Measurements from ENCODE around the gene PSMG3. TPM values are rescaled to one million over a fixed set of nuclear protein-coding genes. Genes with fewer than 3 reads are reported as not detected.

The PSMG3 gene
- total and polyA plus RNA-seq, 2 of the 8 experiments (the other 6 are each of a cell fraction or from before 2014, with no cell fraction given), result 30.2 to 62.0 TPM

GRCh38 chr7:1591876-1592275 is 22.0 kb upstream of the PSMG3 start (continued):
- TF ChIP-seq SAP30 (IDR thresholded peaks at IDR 0.05; ENCODE audit: insufficient read depth, insufficient replicate concordance, low read length) (no peak), POU5F1 (IDR thresholded peaks at IDR 0.05; ENCODE audit: low read depth, low read length) (no peak)
